NB4 (cell line): ENCODE measurements around the gene LYSMD2.

ENCODE experiments used
- POLR2A ChIP-seq: IDR thresholded peaks from 2 replicates; pipeline ENCODE4 v1.6.1; 2011; ENCODE audit warnings: mild to moderate bottlenecking; ENCODE audit not compliant: insufficient read length; ENCODE audit errors: extremely low read depth
- TF ChIP-seq, protein P1 (sequence below): IDR thresholded peaks from 2 replicates; pipeline ENCODE4 v1.6.1; 2011; ENCODE audit warnings: low read depth, low read length

DNA sequence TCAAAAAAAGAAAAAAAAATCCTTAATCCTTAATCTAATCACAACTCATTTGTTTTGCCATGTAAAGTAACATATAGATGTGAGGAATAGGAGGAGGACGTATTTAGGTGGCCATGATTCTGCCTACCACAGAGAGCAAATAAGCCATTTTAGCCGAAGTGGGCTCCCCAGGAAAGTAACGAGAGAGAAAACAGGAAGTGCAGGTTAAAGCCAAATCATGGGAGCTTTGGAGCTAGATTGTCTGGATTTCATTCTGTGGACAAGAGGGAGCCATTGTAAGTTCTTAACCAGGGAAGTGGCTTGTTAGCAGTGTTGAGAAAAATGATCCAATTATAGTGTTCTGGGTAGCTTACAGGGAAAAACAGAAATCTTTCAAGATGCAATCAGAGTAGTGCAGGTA is 23.4 kb upstream of the LYSMD2 start:
- TF ChIP-seq, protein P1, sequence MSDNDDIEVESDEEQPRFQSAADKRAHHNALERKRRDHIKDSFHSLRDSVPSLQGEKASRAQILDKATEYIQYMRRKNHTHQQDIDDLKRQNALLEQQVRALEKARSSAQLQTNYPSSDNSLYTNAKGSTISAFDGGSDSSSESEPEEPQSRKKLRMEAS: no peak
- TF ChIP-seq POLR2A: no peak
